WERI-Rb-1 (cell line): ENCODE data around the gene WHRN.

ENCODE experiments used
- DNase-seq: peaks from one replicate; pipeline ENCODE4 v3.0.0-alpha.2; 2020
- H3K27ac ChIP-seq: fragments of 250-450 bp; sonication (Bioruptor Pico); 2 replicates; pipeline ENCODE4 v1.5.1; 2020; ENCODE audit warnings: mild to moderate bottlenecking, moderate library complexity
- H3K27me3 ChIP-seq: fragments of 250-450 bp; sonication (Bioruptor Pico); 2 replicates; pipeline ENCODE4 v1.5.1; 2021; ENCODE audit warnings: mild to moderate bottlenecking, low read depth, moderate library complexity; ENCODE audit not compliant: insufficient read depth, severe bottlenecking
- H3K36me3 ChIP-seq: fragments of 250-450 bp; sonication (Bioruptor Pico); 2 replicates; pipeline ENCODE4 v1.5.1; 2020; ENCODE audit warnings: mild to moderate bottlenecking, moderate library complexity
- H3K4me3 ChIP-seq: 2 replicates; pipeline ENCODE4 v1.5.1; 2011; ENCODE audit warnings: low read depth, mild to moderate bottlenecking, control low read depth, low read length
- H3K9me3 ChIP-seq: fragments of 250-450 bp; sonication (Bioruptor Pico); 2 replicates; pipeline ENCODE4 v1.5.1; 2021; ENCODE audit warnings: mild to moderate bottlenecking, moderate library complexity; ENCODE audit not compliant: severe bottlenecking
- TF ChIP-seq, protein P1 (sequence below): IDR thresholded peaks from 2 replicates; pipeline ENCODE4 v1.5.1; 2011; ENCODE audit warnings: low read depth, mild to moderate bottlenecking, control low read depth, inconsistent platforms, low read length

The WHRN gene

DNA sequence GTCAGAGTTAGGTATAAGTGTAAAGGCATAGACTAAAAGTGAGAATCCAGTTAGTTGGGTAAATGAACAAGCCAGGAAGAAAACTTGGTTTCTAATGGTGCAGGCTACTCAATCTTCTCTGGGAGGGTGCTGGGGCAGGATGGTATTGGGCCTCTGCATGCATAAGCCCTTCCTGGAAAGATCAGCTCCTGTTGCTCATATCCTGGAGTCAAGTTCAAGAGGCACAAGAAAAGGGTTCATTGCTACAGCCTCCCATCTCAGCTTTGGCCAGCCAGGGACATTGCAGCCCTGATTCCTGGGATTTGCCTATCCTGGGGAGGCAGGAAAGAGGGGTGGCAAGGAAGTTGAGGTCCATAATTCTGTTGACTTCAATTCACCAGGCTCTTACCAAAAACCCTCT lies 41.6 kb upstream of the WHRN start:
- TF ChIP-seq, protein P1, sequence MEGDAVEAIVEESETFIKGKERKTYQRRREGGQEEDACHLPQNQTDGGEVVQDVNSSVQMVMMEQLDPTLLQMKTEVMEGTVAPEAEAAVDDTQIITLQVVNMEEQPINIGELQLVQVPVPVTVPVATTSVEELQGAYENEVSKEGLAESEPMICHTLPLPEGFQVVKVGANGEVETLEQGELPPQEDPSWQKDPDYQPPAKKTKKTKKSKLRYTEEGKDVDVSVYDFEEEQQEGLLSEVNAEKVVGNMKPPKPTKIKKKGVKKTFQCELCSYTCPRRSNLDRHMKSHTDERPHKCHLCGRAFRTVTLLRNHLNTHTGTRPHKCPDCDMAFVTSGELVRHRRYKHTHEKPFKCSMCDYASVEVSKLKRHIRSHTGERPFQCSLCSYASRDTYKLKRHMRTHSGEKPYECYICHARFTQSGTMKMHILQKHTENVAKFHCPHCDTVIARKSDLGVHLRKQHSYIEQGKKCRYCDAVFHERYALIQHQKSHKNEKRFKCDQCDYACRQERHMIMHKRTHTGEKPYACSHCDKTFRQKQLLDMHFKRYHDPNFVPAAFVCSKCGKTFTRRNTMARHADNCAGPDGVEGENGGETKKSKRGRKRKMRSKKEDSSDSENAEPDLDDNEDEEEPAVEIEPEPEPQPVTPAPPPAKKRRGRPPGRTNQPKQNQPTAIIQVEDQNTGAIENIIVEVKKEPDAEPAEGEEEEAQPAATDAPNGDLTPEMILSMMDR, result no peak
- H3K4me3 ChIP-seq, result no peak overlapping the region
- H3K27me3 ChIP-seq, result no peaks in the 10 kb centered on the region
- H3K27ac ChIP-seq, result no peak overlapping the region
- H3K36me3 ChIP-seq, result no peaks in the 10 kb centered on the region
- no peaks in the 10 kb centered on the region for H3K9me3 ChIP-seq
- no peak for DNase-seq

DNA sequence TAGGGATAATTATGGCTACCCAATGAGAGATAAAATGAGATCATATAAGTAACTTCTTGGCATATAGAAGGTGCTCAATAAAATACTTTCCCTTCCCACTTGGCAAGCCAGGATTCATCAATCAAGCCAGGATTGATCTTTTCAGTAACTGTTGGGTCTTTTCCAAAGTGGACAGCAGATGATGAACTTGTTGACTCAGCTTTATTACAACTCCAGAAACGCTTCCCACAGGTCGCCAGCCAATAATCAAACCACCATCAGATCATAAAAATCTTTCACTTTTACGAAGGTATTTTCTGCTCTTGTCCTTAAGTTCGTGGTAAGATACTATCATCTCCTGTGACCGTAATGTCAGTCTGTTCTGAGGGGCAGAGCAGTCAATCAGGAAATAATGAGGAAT lies 39.8 kb upstream of the WHRN start:
- Histone ChIP-seq H3K4me3 (no peak overlapping the region), H3K9me3 (no peaks in the 10 kb centered on the region), H3K27me3 (no peaks in the 10 kb centered on the region), H3K27ac (no peak overlapping the region), H3K36me3 (no peaks in the 10 kb centered on the region)
- no peak for DNase-seq
- TF ChIP-seq, protein P1, result no peak

DNA sequence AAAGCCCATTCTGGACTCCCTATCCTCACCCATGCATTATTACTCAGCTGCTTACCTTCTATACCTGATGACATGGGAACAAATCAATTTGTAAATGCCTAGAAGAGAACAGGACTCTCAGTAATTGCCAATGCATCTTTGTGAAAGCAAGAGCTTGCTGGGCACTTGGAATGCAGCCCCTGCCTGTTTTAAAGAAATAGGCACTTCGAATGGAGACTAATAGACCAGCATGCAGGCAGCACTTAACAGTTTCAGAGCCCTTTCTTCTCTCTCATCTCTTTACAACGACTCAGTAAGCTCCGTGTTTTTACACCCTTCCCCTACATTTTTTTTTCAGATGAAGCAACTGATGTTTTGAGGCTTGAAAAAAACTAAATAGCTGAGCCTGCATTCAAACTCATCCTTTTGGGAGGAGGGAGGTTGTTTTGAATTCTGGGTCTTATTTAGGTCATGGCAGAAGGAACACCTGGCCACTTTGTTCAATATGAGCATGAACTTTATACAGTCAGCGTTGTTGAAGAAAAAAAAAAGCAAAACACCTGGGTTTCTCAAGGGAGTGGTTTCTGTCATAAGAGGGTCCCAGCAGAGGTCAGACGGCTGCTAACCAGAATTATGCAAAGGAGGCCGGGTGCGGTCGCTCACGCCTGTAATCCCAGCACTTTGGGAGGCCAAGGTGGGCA lies 34.6 kb upstream of the WHRN start:
- Histone ChIP-seq H3K4me3 (no peak overlapping the region), H3K27ac (no peak overlapping the region), H3K27me3 (no peaks in the 10 kb centered on the region), H3K9me3 (no peaks in the 10 kb centered on the region), H3K36me3 (no peaks in the 10 kb centered on the region)
- TF ChIP-seq, protein P1, result no peak
- no peak for DNase-seq

DNA sequence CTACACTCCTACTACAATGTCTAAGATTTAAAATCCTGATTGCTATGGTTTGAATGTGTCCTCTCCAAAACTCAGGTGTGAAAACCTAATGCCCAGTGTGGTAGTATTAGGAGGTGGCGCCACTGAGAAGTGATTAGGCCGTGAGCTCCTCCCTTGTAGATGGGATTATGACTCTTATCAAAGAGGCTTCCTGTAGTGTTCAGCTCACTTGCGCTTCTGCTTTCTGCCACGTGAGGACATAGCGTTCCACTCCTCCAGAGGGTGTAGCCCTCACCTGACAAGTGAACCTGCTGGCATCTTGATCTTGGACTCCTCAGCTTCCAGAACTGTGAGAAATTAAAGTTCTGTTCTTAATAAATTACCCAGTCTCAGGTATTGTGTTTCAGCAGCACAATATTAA lies 33.0 kb upstream of the WHRN start:
- peak; percentile 88 for DNase-seq
- Histone ChIP-seq H3K9me3 (peaks cover 3% of the 10 kb centered on the region), H3K4me3 (no peak overlapping the region), H3K27me3 (no peaks in the 10 kb centered on the region), H3K27ac (no peak overlapping the region), H3K36me3 (no peaks in the 10 kb centered on the region)
- TF ChIP-seq, protein P1, result peak; percentile 84

DNA sequence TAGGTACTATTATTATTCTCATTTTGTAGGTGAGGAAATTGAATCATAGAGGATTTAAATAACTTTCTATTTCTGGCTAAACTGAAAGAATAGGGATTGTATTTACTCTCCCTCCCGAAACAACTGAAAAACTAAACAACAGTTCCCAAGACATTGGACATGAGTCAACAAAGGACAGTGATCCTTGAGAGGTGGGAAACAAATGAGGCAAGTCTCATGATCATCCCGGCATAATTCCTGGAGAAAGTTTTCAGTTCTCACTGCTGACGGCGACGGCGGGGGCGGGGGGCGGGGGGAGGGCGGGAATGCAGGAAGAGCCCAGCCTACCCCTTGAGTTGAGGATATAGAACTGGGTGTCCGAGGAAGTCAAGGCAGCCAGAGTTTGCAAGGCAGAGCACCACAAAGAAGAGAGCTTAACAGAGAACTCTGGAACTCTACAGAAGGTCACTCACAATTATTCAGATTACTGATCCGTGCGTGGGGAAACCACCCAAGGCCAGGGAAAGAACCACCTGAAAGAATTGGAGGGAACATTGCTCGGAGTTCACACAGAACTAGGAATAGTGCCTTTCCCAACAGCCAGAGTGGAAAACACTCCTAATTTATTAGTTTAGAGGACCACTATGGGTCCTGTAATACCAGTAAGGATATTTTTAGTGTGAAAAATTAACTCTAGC lies 27.4 kb upstream of the WHRN start:
- Histone ChIP-seq H3K4me3 (no peak overlapping the region), H3K27ac (no peak overlapping the region), H3K9me3 (peaks cover 5% of the 10 kb centered on the region), H3K36me3 (no peaks in the 10 kb centered on the region), H3K27me3 (no peaks in the 10 kb centered on the region)
- DNase-seq, result no peak
- TF ChIP-seq, protein P1, result no peak
